Measurements from ENCODE around the gene PIP5K1B. TPM values are rescaled to one million over a fixed set of nuclear protein-coding genes. Genes with fewer than 3 reads are reported as not detected.

The PIP5K1B gene
- total and polyA plus RNA-seq, 7 donors: 10.3 to 72.6 (median 23.5) TPM

- Histone ChIP-seq H3K4me1 (peaks cover 0 to 5% (median 2%) of the 10 kb centered on the region in 4 donors), H3K27me3 (peaks cover 0 to 9% (median 0%) of the 10 kb centered on the region in 3 donors), H3K36me3 (no peaks in the 10 kb centered on the region), H3K9me3 (no peaks in the 10 kb centered on the region), H3K4me3 (no peak overlapping the region), H3K27ac (no peak overlapping the region)
- intact Hi-C loops (cut with DNase I): no loop called here
- DNase-seq: no peak
- WGBS, 2 donors: 91% methylated on average over 5 of the region's 5 CpGs
- TF ChIP-seq, protein P1, sequence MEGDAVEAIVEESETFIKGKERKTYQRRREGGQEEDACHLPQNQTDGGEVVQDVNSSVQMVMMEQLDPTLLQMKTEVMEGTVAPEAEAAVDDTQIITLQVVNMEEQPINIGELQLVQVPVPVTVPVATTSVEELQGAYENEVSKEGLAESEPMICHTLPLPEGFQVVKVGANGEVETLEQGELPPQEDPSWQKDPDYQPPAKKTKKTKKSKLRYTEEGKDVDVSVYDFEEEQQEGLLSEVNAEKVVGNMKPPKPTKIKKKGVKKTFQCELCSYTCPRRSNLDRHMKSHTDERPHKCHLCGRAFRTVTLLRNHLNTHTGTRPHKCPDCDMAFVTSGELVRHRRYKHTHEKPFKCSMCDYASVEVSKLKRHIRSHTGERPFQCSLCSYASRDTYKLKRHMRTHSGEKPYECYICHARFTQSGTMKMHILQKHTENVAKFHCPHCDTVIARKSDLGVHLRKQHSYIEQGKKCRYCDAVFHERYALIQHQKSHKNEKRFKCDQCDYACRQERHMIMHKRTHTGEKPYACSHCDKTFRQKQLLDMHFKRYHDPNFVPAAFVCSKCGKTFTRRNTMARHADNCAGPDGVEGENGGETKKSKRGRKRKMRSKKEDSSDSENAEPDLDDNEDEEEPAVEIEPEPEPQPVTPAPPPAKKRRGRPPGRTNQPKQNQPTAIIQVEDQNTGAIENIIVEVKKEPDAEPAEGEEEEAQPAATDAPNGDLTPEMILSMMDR (IDR thresholded peaks at IDR 0.05): no peak
- TF ChIP-seq POLR2A (IDR thresholded peaks at IDR 0.05) (no peak), EP300 (IDR thresholded peaks at IDR 0.05) (no peak), POLR2AphosphoS5 (IDR thresholded peaks at IDR 0.05) (no peak)
These were observed 6.9 kb downstream of the PIP5K1B start for GRCh38 chr9:68711932-68712331.

GRCh38 chr9:68714416-68715180 is 9.6 kb downstream of the PIP5K1B start:
- Histone ChIP-seq H3K27me3 (no peaks in the 10 kb centered on the region), H3K27ac (no peak overlapping the region), H3K9me3 (no peaks in the 10 kb centered on the region), H3K4me3 (no peak overlapping the region), H3K4me1 (peaks cover 0 to 18% (median 7%) of the 10 kb centered on the region in 4 donors), H3K36me3 (no peaks in the 10 kb centered on the region)
- intact Hi-C loops (cut with DNase I): no loop called here
- no peak for TF ChIP-seq EP300 (IDR thresholded peaks at IDR 0.05)
- no peak for TF ChIP-seq POLR2AphosphoS5 (IDR thresholded peaks at IDR 0.05)
- TF ChIP-seq, protein P1 (IDR thresholded peaks at IDR 0.05): no peak
- no peak for TF ChIP-seq POLR2A (IDR thresholded peaks at IDR 0.05)
- no peak for DNase-seq
- WGBS, 2 donors: 86 to 93% methylated on average over 4 of the region's 4 CpGs

- Histone ChIP-seq H3K4me1 (peaks cover 0 to 20% (median 8%) of the 10 kb centered on the region in 4 donors), H3K4me3 (no peak overlapping the region), H3K36me3 (no peaks in the 10 kb centered on the region), H3K9me3 (no peaks in the 10 kb centered on the region), H3K27ac (no peak overlapping the region), H3K27me3 (no peaks in the 10 kb centered on the region)
- WGBS, 2 donors: 65 to 83% methylated on average over 2 of the region's 2 CpGs
- intact Hi-C loops (cut with DNase I): no loop called here
- no peak for DNase-seq
- no peak for TF ChIP-seq POLR2A (IDR thresholded peaks at IDR 0.05)
- no peak for TF ChIP-seq EP300 (IDR thresholded peaks at IDR 0.05)
- TF ChIP-seq POLR2AphosphoS5 (IDR thresholded peaks at IDR 0.05): no peak
- TF ChIP-seq, protein P1 (IDR thresholded peaks at IDR 0.05): no peak
These were observed 10.1 kb downstream of the PIP5K1B start for GRCh38 chr9:68715181-68715456.

DNA sequence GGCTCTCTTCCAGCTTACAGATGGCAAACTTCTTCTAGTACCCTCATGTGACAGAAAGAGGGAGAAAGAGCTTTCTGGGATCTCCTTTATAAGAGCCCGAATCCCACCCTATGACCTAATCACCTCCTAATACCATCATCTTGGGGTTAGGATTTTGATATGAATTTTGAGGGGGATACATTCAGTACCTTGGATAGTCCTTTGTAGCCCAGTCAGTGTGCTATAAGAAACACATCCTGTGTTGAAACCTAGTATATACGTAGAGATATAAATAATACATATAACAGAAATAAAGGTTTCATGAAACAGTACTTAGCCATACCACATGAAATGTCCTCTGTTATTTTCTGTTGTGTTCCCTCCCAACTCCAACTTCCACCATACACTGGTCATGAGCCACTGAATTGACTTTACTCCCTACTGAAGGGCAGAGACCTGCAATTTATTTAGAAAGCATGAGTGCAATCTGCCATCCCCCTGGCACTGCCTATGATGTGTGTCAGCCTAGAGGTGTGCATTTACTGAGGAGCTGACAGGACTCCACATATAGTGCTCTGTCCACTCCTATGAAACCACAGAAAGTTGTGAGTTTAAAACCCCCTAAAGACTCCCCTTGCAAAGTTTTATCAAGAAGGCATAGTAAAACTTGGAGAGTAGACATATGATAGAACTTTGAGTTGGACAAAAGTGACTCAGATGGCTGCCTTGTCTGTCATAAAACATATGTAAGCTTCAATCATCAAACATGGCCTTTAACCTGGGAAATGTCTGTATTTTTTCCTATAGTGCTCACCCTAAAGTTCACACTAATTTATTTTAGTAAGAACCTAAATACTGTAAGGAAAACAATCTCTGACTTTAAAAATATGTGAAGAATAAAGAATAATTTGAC is 12.8 kb downstream of the PIP5K1B start:
- Histone ChIP-seq H3K4me3 (no peak overlapping the region), H3K4me1 (peaks cover 0 to 20% (median 9%) of the 10 kb centered on the region in 4 donors), H3K27ac (no peak overlapping the region), H3K27me3 (no peaks in the 10 kb centered on the region), H3K36me3 (no peaks in the 10 kb centered on the region), H3K9me3 (no peaks in the 10 kb centered on the region)
- WGBS, 2 donors: 90 to 94% methylated on average over 2 of the region's 2 CpGs
- intact Hi-C loops (cut with DNase I): no loop called here
- no peak for TF ChIP-seq POLR2A (IDR thresholded peaks at IDR 0.05)
- TF ChIP-seq, protein P1 (IDR thresholded peaks at IDR 0.05): no peak
- DNase-seq: no peak

Data from sigmoid colon (tissue), 7 donors.